NK-92 (cell line): ENCODE measurements around the gene KIF17.

Experiments used
- DNase-seq: peaks from one replicate; lab custom pipeline; 2025; ENCODE audit not compliant: unreplicated experiment; lab: John Stamatoyannopoulos, UW

The KIF17 gene

GRCh38 chr1:20717452-20718342, at the start of gene KIF17:
Gene KIF17 (minus strand): TSS chr1:20718007. CDS start chr1:20717706, 301 bp downstream.
- no peak for DNase-seq

- no peak for DNase-seq
Measured at GRCh38 chr1:20767271-20767670, 49.5 kb upstream of the KIF17 start.

DNA sequence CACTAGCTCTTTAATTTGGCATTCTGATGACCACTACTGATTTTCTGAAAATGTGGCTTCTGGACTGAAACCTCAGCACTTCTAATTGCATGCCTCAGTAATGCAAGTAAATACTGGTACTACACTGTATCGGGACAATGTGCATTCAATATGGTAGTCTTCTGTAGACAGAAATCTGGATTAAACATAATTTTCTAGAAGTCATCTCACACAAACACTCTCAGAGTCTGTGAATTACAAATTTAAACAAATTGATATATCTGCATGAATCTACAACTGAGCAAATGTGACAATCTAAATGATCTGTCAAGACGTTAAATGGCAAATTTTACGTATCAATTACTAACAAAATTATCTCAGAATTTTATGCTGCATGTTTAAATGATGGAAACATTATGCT, 45.6 kb upstream of the KIF17 start:
- no peak for DNase-seq

- no peak for DNase-seq
Measured at GRCh38 chr1:20760322-20760721, 42.5 kb upstream of the KIF17 start.

GRCh38 chr1:20753589-20753988, 35.8 kb upstream of the KIF17 start:
- DNase-seq, result no peak

- DNase-seq, result no peak
Measured at GRCh38 chr1:20751462-20751990, 33.7 kb upstream of the KIF17 start.

GRCh38 chr1:20742671-20743070, 24.9 kb upstream of the KIF17 start:
- DNase-seq, result no peak

DNA sequence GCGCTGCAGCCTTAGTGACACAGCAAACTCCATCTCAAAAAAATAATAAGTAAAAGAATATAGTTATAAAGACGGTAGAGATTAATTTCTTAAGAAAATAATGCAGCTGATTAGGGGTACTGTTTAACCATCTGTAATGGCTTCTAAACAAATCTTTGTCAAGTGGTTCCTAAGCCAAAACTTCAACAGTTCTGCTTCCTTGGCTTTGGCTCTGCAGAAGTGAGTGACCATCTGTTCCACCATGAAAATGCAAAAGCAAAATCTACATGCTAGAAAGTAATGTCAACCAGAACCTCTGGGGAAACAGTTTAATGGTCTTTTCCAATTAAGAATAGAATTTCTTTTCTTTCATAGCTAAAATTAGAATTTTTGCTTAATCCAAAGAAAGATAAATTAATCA, 23.0 kb upstream of the KIF17 start:
- no peak for DNase-seq

DNA sequence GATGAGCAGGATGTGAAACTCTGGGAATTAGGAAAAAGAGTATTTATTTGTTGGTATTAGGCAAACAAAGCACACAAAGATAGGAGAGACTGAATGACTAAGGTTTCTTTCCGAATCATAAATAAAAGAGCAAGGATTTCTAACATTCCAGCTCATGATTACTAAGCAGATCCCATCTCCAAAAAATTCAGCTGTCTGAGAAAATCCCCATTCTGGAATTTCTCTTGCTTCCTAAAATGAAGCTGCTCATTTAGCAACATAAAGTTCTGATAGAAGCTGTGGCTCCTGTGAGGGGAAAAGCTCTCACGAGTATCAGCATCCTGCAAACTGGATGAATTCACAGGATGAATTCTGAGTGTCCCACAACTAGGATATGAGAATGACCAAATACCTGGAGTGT, 21.4 kb upstream of the KIF17 start:
- DNase-seq, result no peak

DNA sequence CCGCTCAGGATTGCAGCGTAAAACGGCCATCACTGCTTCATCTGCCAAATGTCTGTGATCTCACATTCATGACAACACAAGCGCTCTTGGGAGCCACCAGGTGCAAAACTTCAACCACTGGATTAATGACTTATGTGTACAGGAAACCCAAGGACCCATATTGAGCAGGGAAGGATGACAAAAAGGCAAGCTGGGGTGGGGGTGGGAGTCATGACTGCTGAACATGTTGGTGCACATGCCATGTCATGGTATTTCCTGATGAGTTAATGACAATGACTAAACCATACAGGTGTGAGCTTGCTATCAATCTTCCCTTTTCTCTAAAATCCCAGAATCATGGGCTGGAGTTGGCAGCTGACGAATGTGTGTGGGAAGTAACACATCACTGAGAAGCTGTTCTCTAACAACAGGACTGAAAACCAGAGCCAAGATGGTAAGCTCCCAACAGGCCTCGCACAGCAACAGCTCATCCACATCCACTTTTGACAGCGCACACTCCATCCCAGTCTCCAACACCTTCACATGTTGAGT, 17.8 kb upstream of the KIF17 start:
- DNase-seq, result no peak

- no peak for DNase-seq
Measured at GRCh38 chr1:20733360-20733975, 15.7 kb upstream of the KIF17 start.

GRCh38 chr1:20732588-20733359, 15.0 kb upstream of the KIF17 start, which contains the start of gene SH2D5:
Gene SH2D5 (minus strand): TSS chr1:20732703. CDS start chr1:20728044, 4,659 bp downstream.
- DNase-seq, result no peak

- no peak for DNase-seq
Measured at GRCh38 chr1:20732071-20732587, 14.3 kb upstream of the KIF17 start.

GRCh38 chr1:20731057-20731991, 13.5 kb upstream of the KIF17 start:
- DNase-seq, result no peak

- no peak for DNase-seq
Measured at GRCh38 chr1:20730690-20731056, 12.9 kb upstream of the KIF17 start.

GRCh38 chr1:20729990-20730689, 12.3 kb upstream of the KIF17 start:
- no peak for DNase-seq

DNA sequence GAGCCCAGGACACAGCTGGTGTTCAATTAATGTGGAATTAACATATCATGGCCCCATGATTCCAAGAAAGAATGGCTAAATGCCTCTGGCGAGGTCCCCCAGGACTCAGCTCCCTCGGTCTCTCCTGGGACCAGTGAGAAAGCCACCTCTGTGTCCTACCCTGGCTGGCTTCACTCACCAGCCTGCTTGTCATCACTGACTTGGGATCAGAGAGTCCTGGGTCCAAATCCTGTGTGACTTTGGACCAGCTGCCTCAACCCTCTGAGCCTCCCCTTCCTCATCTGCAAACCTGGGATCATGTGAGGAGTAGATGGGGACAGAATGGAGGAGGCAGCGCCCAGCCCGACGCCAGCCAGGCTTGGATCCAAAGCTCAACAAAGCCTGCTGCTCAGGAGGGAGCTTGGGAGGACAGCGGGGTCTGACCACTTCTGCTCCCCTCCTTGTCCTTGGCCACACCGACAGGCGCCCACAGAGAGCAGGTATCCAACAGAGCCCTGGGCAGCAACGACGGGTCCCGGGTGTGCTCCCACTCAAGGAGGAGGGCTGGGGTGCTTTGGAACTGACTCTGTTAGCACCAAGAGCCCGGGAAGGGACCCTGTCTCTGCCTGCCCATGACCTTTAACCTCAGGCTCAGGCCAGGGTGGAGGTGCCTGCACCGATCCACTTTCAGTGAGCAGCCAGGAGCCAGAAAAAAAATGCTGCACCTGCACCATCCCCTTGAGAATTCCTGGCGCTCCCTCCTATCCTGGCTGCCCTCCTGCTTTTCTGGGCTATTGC, 11.5 kb upstream of the KIF17 start:
- DNase-seq, result no peak

DNA sequence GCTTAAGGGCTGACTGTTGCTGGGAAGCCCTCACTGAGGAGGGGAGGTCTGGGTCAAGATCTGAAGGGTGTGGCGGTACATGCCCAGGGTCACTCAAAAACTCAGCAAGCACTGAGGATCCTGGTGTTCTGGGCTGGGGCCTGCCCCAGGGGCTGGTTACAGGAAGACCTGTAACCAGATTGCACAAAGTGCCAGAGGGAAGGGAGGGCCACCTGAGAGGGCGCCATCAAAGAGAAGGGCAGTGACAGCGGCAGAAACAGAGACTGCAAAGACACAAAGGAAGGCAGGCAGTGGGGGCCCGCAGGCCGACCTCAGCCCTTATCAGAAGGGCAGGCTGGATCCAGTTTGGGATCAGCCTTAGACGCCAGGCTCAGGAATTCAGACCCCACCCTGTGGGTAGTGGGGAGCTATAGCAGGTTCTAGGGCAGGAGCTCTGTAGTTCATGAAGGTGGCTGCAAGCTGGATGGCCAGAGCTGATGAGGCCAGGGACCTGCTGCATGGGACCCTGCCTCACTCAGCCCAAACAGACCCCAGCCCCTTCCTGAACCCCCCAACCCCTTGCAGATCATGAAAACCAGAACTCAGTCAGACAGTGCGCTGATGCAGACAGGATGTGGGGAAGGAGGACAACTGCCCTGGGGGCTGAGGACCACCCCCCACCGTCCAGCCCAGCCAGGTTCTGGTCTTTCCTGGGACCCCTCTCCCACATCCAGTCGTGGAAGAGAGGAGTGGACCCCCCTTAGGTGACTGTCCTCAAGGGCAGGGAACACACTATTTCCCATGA, 10.8 kb upstream of the KIF17 start:
- no peak for DNase-seq
